Esophagus muscularis mucosa (tissue), 4 donors: ENCODE measurements around the gene NXN.

Experiments used
- EP300 ChIP-seq: sonication (generic); formaldehyde crosslinking; IDR thresholded peaks from one replicate; pipeline ENCODE4 v1.6.1; 2017; ENCODE audit warnings: antibody characterized with exemption
- POLR2A ChIP-seq: fragments of 450-650 bp; IDR thresholded peaks from one replicate; pipeline ENCODE4 v1.6.1; 2017; ENCODE audit warnings: antibody characterized with exemption, moderate library complexity, mild to moderate bottlenecking, low read depth
- TF ChIP-seq, protein P1 (sequence below), 3 experiments: fragments of 200-600 bp in 2 of 3; fragments of 450-650 bp in 1 of 3; sonication (generic) in 2 of 3; IDR thresholded peaks; one replicate each; pipeline ENCODE4 v1.5.1; 2017 to 2019; ENCODE audit warnings: antibody characterized with exemption in 3 of 3, mild to moderate bottlenecking in 2 of 3, moderate library complexity in 1 of 3

DNA sequence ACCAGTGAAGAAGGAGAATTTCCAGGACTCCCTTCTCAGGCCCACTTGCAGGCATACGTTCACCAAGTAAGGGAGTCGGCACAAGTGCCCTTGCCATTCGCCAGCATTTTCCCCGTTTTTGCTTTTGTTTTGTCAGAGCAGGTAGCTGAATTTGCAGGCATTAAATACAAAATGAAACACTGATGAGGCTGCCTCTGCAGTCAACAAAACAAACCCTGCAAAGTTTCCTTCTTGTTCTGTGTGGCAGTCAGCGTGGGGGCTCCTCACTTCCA, 205.3 kb downstream of the NXN start:
- TF ChIP-seq POLR2A, result no peak
- TF ChIP-seq EP300, result no peak
- TF ChIP-seq, protein P1, sequence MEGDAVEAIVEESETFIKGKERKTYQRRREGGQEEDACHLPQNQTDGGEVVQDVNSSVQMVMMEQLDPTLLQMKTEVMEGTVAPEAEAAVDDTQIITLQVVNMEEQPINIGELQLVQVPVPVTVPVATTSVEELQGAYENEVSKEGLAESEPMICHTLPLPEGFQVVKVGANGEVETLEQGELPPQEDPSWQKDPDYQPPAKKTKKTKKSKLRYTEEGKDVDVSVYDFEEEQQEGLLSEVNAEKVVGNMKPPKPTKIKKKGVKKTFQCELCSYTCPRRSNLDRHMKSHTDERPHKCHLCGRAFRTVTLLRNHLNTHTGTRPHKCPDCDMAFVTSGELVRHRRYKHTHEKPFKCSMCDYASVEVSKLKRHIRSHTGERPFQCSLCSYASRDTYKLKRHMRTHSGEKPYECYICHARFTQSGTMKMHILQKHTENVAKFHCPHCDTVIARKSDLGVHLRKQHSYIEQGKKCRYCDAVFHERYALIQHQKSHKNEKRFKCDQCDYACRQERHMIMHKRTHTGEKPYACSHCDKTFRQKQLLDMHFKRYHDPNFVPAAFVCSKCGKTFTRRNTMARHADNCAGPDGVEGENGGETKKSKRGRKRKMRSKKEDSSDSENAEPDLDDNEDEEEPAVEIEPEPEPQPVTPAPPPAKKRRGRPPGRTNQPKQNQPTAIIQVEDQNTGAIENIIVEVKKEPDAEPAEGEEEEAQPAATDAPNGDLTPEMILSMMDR (IDR thresholded peaks at IDR 0.05), result no peak
